B cell (primary cell): ENCODE results near the gene PNPLA3. TPM values are rescaled to one million over a fixed set of nuclear protein-coding genes. Genes with fewer than 3 reads are reported as not detected.

Experiments used
- ATAC-seq: fragments of 200-7000 bp; cut with Tn5 transposase; one replicate; pipeline ENCODE4 v1.10.0; 2021; ENCODE audit warnings: low read depth, mild to moderate bottlenecking, moderate number of reproducible peaks, moderate library complexity
- CTCF ChIA-PET: fragments of 350-600 bp; sonication (Branson Sonifier 250); formaldehyde crosslinking; loops from one replicate; lab custom pipeline; 2021; ENCODE audit warnings: antibody characterized with exemption, inconsistent platforms; lab: Charles Lee
- POLR2A ChIA-PET: fragments of 350-600 bp; sonication (Branson Sonifier 250); formaldehyde crosslinking; loops from one replicate; lab custom pipeline; 2021; ENCODE audit warnings: antibody characterized with exemption; lab: Charles Lee
- DNase-seq: peaks from one replicate; pipeline ENCODE4 v3.0.0; 2013
- H2AFZ ChIP-seq: 2 replicates; pipeline ENCODE4 v1.6.1; 2012; ENCODE audit warnings: mild to moderate bottlenecking, low read depth, low read length; ENCODE audit not compliant: insufficient read depth, poor library complexity, severe bottlenecking
- H3K27ac ChIP-seq, 2 donors: 1 replicate in 1 of 2; 2 replicates in 1 of 2; pipeline ENCODE4 v1.5.1; 2012 to 2013; ENCODE audit warnings: low read length in 2 of 2, mild to moderate bottlenecking in 2 of 2, moderate library complexity in 1 of 2
- H3K27me3 ChIP-seq, 4 experiments: fragments of 200-600 bp in 1 of 4; sonication (generic) in 1 of 4; replicated peaks in 1 of 4; 1 replicate in 2 of 4; 2 replicates in 2 of 4; pipeline versions ENCODE4 v1.6.1 to v1.7.0; 2013 to 2016; ENCODE audit warnings: low read length in 3 of 4, mild to moderate bottlenecking in 2 of 4, mixed read lengths in 1 of 4, moderate library complexity in 1 of 4; ENCODE audit not compliant: insufficient read depth in 4 of 4, control insufficient read depth in 3 of 4; ENCODE audit errors: control extremely low read depth in 1 of 4
- H3K36me3 ChIP-seq, 2 experiments: replicated peaks in 1 of 2; 1 replicate in 1 of 2; 2 replicates in 1 of 2; pipeline versions ENCODE4 v1.6.1 to v1.7.1; 2013; ENCODE audit warnings: low read length in 1 of 2; ENCODE audit not compliant: insufficient read depth in 2 of 2, control insufficient read depth in 1 of 2; ENCODE audit errors: control extremely low read depth in 1 of 2, extremely low read depth in 1 of 2
- H3K4me1 ChIP-seq, 2 donors: fragments of 200-600 bp in 1 of 2; sonication (generic) in 1 of 2; 1 replicate in 1 of 2; 2 replicates in 1 of 2; pipeline versions ENCODE4 v1.5.1 to v1.6.1; 2013 to 2017; ENCODE audit warnings: low read length in 2 of 2; ENCODE audit not compliant: control insufficient read depth in 2 of 2, insufficient read depth in 2 of 2
- H3K4me2 ChIP-seq: replicated peaks from 2 replicates; pipeline ENCODE3; 2012; ENCODE audit warnings: mild to moderate bottlenecking, low read depth, low read length; ENCODE audit not compliant: poor library complexity, severe bottlenecking
- H3K4me3 ChIP-seq, 5 experiments: fragments of 200-600 bp in 1 of 5; sonication (generic) in 1 of 5; 1 replicate in 3 of 5; 2 replicates in 2 of 5; pipeline versions ENCODE4 v1.5.1 to v1.7.0; 2011 to 2016; ENCODE audit warnings: low read length in 4 of 5, mild to moderate bottlenecking in 4 of 5, low read depth in 2 of 5, control low read depth in 1 of 5, moderate library complexity in 1 of 5; ENCODE audit not compliant: insufficient read depth in 1 of 5; ENCODE audit errors: control extremely low read depth in 1 of 5, extremely low read depth in 1 of 5
- H3K79me2 ChIP-seq: fragments of 200-600 bp; sonication (generic); one replicate; pipeline ENCODE4 v1.6.0; 2016; ENCODE audit warnings: low read length; ENCODE audit not compliant: control insufficient read depth, insufficient read depth
- H3K9ac ChIP-seq: fragments of 200-600 bp; sonication (generic); 2 replicates; pipeline ENCODE4 v1.6.1; 2017; ENCODE audit warnings: mild to moderate bottlenecking, low read length, moderate library complexity
- H3K9me3 ChIP-seq, 3 donors: one replicate each; pipeline versions ENCODE4 v1.6.1 to v1.7.1; 2013; ENCODE audit warnings: low read length in 2 of 3; ENCODE audit not compliant: control insufficient read depth in 2 of 3, insufficient read depth in 1 of 3; ENCODE audit errors: control extremely low read depth in 1 of 3
- H4K20me1 ChIP-seq: 2 replicates; pipeline ENCODE4 v1.6.0; 2012; ENCODE audit warnings: mild to moderate bottlenecking, low read length; ENCODE audit not compliant: insufficient read depth, control insufficient read depth, poor library complexity, severe bottlenecking
- H3K27ac Mint-ChIP-seq: one replicate; pipeline ENCODE4 v1.8.0; 2021; ENCODE audit warnings: mixed read lengths
- H3K27me3 Mint-ChIP-seq: one replicate; pipeline ENCODE4 v1.8.0; 2021; ENCODE audit warnings: mixed read lengths
- H3K4me1 Mint-ChIP-seq: one replicate; pipeline ENCODE4 v1.8.0; 2021; ENCODE audit warnings: mixed read lengths
- H3K4me3 Mint-ChIP-seq: one replicate; pipeline ENCODE4 v1.8.0; 2021; ENCODE audit warnings: mixed read lengths
- H3K9me3 Mint-ChIP-seq: one replicate; pipeline ENCODE4 v1.8.0; 2022; ENCODE audit warnings: mixed read lengths; ENCODE audit not compliant: insufficient read depth
- EZH2 ChIP-seq: IDR thresholded peaks from 2 replicates; pipeline ENCODE4 v1.6.1; 2012; ENCODE audit warnings: borderline replicate concordance, low read depth, mild to moderate bottlenecking, moderate library complexity, low read length; ENCODE audit not compliant: insufficient read depth, poor library complexity, severe bottlenecking
- WGBS: methylation state at CpG from one replicate; pipeline ENCODE4 v1.1.5; 2013; ENCODE audit warnings: missing lambda C conversion rate; ENCODE audit not compliant: insufficient coverage; 5-methylcytosine and 5-hydroxymethylcytosine counted together
- intact Hi-C: fragments of 100-400 bp; cut with micrococcal nuclease; formaldehyde crosslinking; loops from one replicate; pipeline ENCODE4 v1.10.0; 2022
- polyA plus RNA-seq: library from polyadenylated mRNA; depleted of rRNA; stranded (reverse); fragments of >200 nt; gene quantifications from 2 replicates; pipeline ENCODE4 v1.2.3, GENCODE V29; 2012
- total RNA-seq, 2 donors: library from RNA; stranded (reverse); fragments of 120-200 nt in 1 of 2; gene quantifications; 1 replicate in 1 of 2; 2 replicates in 1 of 2; pipeline versions ENCODE4 v1.2.3 to v1.2.4, GENCODE V29; 2013 to 2022
- TF ChIP-seq, protein P1 (sequence below): fragments of 200-600 bp; IDR thresholded peaks from one replicate; pipeline ENCODE4 v1.8.0; 2022; ENCODE audit warnings: antibody characterized with exemption, mild to moderate bottlenecking

PNPLA3 gene
- total and polyA plus RNA-seq, 2 donors (not counting 1 experiment from before 2014, with no cell fraction given) = 0.15 TPM; not detected in 1

- Histone ChIP-seq H3K4me3 (no peak overlapping the region), H3K36me3 (no peaks in the 10 kb centered on the region), H3K9me3 (peaks cover 0 to 15% (median 0%) of the 10 kb centered on the region in 3 donors), H3K79me2 (no peaks in the 10 kb centered on the region), H3K4me1 (peaks cover 12% of the 10 kb centered on the region in 2 donors), H3K27ac (no peak overlapping the region), H3K27me3 (peaks cover 0 to 36% (median 5%) of the 10 kb centered on the region in 4 experiments), H4K20me1 (no peaks in the 10 kb centered on the region), H3K9ac (no peak overlapping the region), H2AFZ (no peak overlapping the region), H3K4me2 (no peak overlapping the region)
- ChIA-PET POLR2A (no interaction called here), CTCF (interaction anchor here (0.6 kb wide), 1 partner anchor 14 kb away, joined by 3 read pairs; no protein-coding TSS in a partner anchor)
- intact Hi-C loops = no loop called here
- H3K4me1 Mint-ChIP-seq = peaks cover 6% of the 10 kb centered on the region
- 94% methylated on average over 12 of the region's 16 CpGs for WGBS
- TF ChIP-seq, protein P1, sequence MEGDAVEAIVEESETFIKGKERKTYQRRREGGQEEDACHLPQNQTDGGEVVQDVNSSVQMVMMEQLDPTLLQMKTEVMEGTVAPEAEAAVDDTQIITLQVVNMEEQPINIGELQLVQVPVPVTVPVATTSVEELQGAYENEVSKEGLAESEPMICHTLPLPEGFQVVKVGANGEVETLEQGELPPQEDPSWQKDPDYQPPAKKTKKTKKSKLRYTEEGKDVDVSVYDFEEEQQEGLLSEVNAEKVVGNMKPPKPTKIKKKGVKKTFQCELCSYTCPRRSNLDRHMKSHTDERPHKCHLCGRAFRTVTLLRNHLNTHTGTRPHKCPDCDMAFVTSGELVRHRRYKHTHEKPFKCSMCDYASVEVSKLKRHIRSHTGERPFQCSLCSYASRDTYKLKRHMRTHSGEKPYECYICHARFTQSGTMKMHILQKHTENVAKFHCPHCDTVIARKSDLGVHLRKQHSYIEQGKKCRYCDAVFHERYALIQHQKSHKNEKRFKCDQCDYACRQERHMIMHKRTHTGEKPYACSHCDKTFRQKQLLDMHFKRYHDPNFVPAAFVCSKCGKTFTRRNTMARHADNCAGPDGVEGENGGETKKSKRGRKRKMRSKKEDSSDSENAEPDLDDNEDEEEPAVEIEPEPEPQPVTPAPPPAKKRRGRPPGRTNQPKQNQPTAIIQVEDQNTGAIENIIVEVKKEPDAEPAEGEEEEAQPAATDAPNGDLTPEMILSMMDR = no peak
- TF ChIP-seq EZH2 = no peak
- H3K4me3 Mint-ChIP-seq = no peak overlapping the region
- H3K9me3 Mint-ChIP-seq = no peaks in the 10 kb centered on the region
- ATAC-seq (no peak), DNase-seq (no peak)
- H3K27ac Mint-ChIP-seq = no peak overlapping the region
- peaks cover 32% of the 10 kb centered on the region for H3K27me3 Mint-ChIP-seq
These were observed 4.3 kb upstream of the PNPLA3 start for GRCh38 chr22:43919106-43919973.

DNA sequence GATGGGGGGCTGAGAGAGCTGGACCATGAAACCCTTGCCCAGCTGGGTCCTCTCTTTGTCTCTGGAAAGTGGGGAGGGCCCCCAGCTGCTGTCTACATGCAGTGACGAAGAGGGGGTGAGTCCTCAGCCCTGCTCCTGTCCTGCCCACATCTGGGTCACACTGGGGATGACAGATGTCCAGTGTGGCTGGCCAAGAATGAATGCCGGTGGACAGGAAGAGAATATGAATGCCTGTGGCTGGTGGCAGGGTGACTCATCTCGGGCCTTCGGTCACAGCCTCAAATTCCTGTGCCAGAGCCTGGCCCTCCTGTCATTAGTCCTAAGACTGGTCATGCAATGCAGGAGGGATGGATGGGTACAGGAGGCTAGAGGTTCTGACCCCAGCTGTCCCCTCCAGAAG, 2.2 kb upstream of the PNPLA3 start:
- Histone ChIP-seq H3K4me3 (no peak overlapping the region), H3K27me3 (peaks cover 0 to 45% (median 8%) of the 10 kb centered on the region in 4 experiments), H2AFZ (no peak overlapping the region), H4K20me1 (no peaks in the 10 kb centered on the region), H3K79me2 (no peaks in the 10 kb centered on the region), H3K4me2 (no peak overlapping the region), H3K9ac (no peak overlapping the region), H3K9me3 (peaks cover 0 to 23% (median 0%) of the 10 kb centered on the region in 3 donors), H3K36me3 (no peaks in the 10 kb centered on the region), H3K27ac (no peak overlapping the region), H3K4me1 (peaks cover 12 to 13% of the 10 kb centered on the region in 2 donors)
- DNase-seq (no peak), ATAC-seq (no peak)
- Mint-ChIP-seq H3K4me1 (peaks cover 6% of the 10 kb centered on the region), H3K27ac (no peak overlapping the region), H3K9me3 (no peaks in the 10 kb centered on the region), H3K27me3 (peaks cover 37% of the 10 kb centered on the region), H3K4me3 (no peak overlapping the region)
- intact Hi-C loops = no loop called here
- ChIA-PET POLR2A (no interaction called here), CTCF (no interaction called here)
- 69% methylated on average over 3 of the region's 4 CpGs for WGBS
- no peak for TF ChIP-seq EZH2
- TF ChIP-seq, protein P1 = no peak
